Fibroblast of lung (primary cell): ENCODE measurements around the gene RSPO1. TPM values are rescaled to one million over a fixed set of nuclear protein-coding genes. Genes with fewer than 3 reads are reported as not detected.

Source experiments
- DNase-seq, 2 donors: peaks; one replicate each; pipeline versions ENCODE4 v3.0.0 to v3.0.0-alpha.2; 2010; ENCODE audit warnings: low read depth in 2 of 2
- H2AFZ ChIP-seq: 2 replicates; pipeline ENCODE4 v1.5.1; 2012; ENCODE audit warnings: low read length, control low read depth, inconsistent platforms
- H3K27ac ChIP-seq: 2 replicates; pipeline ENCODE4 v1.5.1; 2011; ENCODE audit warnings: low read length, control low read depth; ENCODE audit not compliant: insufficient read depth
- H3K27me3 ChIP-seq: 2 replicates; pipeline ENCODE4 v1.5.1; 2011; ENCODE audit warnings: mild to moderate bottlenecking, low read length; ENCODE audit not compliant: control insufficient read depth, insufficient read depth
- H3K36me3 ChIP-seq: 2 replicates; pipeline ENCODE4 v1.5.1; 2011; ENCODE audit warnings: low read length; ENCODE audit not compliant: control insufficient read depth, insufficient read depth
- H3K4me1 ChIP-seq: 2 replicates; pipeline ENCODE4 v1.5.1; 2011; ENCODE audit warnings: low read length; ENCODE audit not compliant: control insufficient read depth, insufficient read depth; ENCODE audit errors: extremely low read depth
- H3K4me2 ChIP-seq: 2 replicates; pipeline ENCODE4 v1.5.1; 2011; ENCODE audit warnings: low read length, control low read depth; ENCODE audit not compliant: insufficient read depth; ENCODE audit errors: extremely low read depth
- H3K4me3 ChIP-seq, 4 experiments: fragments of 200-600 bp in 1 of 4; sonication (generic) in 1 of 4; replicated peaks in 1 of 4; 2 replicates each; pipeline ENCODE4 v1.5.1; 2011 to 2016; ENCODE audit warnings: low read length in 4 of 4, low read depth in 3 of 4, mild to moderate bottlenecking in 3 of 4, control low read depth in 2 of 4, inconsistent platforms in 1 of 4, mixed read lengths in 1 of 4; ENCODE audit not compliant: insufficient read depth in 1 of 4; ENCODE audit errors: control extremely low read depth in 1 of 4
- H3K79me2 ChIP-seq: 2 replicates; pipeline ENCODE4 v1.5.1; 2012; ENCODE audit warnings: mild to moderate bottlenecking, low read length, inconsistent platforms; ENCODE audit not compliant: control insufficient read depth, insufficient read depth
- H3K9ac ChIP-seq: 2 replicates; pipeline ENCODE4 v1.5.1; 2011; ENCODE audit warnings: mild to moderate bottlenecking, low read length, control low read depth; ENCODE audit not compliant: insufficient read depth
- H3K9me3 ChIP-seq: 2 replicates; pipeline ENCODE4 v1.5.1; 2012; ENCODE audit warnings: low read depth, low read length; ENCODE audit not compliant: control insufficient read depth, insufficient read depth
- H4K20me1 ChIP-seq: 2 replicates; pipeline ENCODE4 v1.5.1; 2011; ENCODE audit warnings: low read length; ENCODE audit not compliant: control insufficient read depth, insufficient read depth; ENCODE audit errors: extremely low read depth
- CTCF ChIP-seq, 2 donors: IDR thresholded peaks in 1 of 2; conservative IDR thresholded peaks in 1 of 2; 1 replicate in 1 of 2; 2 replicates in 1 of 2; pipeline ENCODE4 v1.5.1; 2011 to 2012; ENCODE audit warnings: low read length in 2 of 2, control low read depth in 1 of 2, inconsistent platforms in 1 of 2, low read depth in 1 of 2, mild to moderate bottlenecking in 1 of 2
- EZH2 ChIP-seq: IDR thresholded peaks from 2 replicates; pipeline ENCODE4 v1.5.1; 2012; ENCODE audit warnings: low read length, control low read depth, mild to moderate bottlenecking; ENCODE audit errors: missing control alignments
- polyA plus RNA-seq, 2 donors: library from polyadenylated mRNA; depleted of rRNA in 1 of 2; stranded (reverse) in 1 of 2; unstranded in 1 of 2; fragments of >200 nt; gene quantifications; 2 replicates each; pipeline ENCODE4 v1.2.1, GENCODE V29; 2011 to 2012; ENCODE audit warnings: missing spikeins in 1 of 2
- total RNA-seq: library from RNA; depleted of rRNA; stranded (reverse); fragments of >200 nt; gene quantifications from 2 replicates; pipeline ENCODE4 v1.2.1, GENCODE V29; 2014

RSPO1 gene
- total and polyA plus RNA-seq, 2 donors (not counting 1 experiment from before 2014, with no cell fraction given) = 0.15 to 0.50 TPM

- Histone ChIP-seq H3K79me2 (no peaks in the 10 kb centered on the region), H3K36me3 (no peaks in the 10 kb centered on the region), H3K4me1 (no peaks in the 10 kb centered on the region), H3K27me3 (peaks cover 1% of the 10 kb centered on the region), H4K20me1 (no peaks in the 10 kb centered on the region), H2AFZ (no peak overlapping the region), H3K4me2 (no peak overlapping the region), H3K9me3 (no peaks in the 10 kb centered on the region), H3K27ac (no peak overlapping the region), H3K9ac (no peak overlapping the region), H3K4me3 (no peak overlapping the region)
- no peak for DNase-seq
- no peak for TF ChIP-seq EZH2
- TF ChIP-seq CTCF (conservative IDR thresholded peaks at IDR 0.05 in 1 of 2, IDR thresholded peaks at IDR 0.05 in 1 of 2; ENCODE audit: low read depth in 1 of 2, low read length in 2 of 2) = no peak
Measured at GRCh38 chr1:37661401-37661800, 26.7 kb upstream of the RSPO1 start.

DNA sequence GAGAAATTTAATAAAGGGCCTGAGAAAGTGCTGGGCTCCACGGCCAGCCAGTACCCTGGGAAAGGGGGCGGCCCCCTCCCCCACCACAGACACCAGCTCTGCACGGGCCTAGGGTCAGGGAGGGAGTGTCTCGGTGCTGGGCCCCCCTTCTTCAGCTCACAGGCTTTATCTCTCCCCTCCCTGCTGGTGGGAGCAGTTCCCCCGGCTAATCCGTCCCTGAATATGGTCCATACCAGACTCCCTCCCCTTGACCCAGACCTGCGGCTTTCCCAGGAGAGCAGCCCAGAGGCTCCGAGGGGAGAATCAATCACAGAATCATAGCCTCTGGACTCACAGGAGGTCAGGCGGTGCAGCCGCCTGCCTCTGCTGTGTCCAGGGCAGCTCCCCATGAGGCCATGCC lies 26.0 kb upstream of the RSPO1 start:
- DNase-seq = no peak
- Histone ChIP-seq H3K4me3 (no peak overlapping the region), H3K27ac (no peak overlapping the region), H3K27me3 (no peaks in the 10 kb centered on the region), H4K20me1 (no peaks in the 10 kb centered on the region), H3K4me2 (no peak overlapping the region), H3K4me1 (no peaks in the 10 kb centered on the region), H2AFZ (no peak overlapping the region), H3K36me3 (no peaks in the 10 kb centered on the region), H3K9ac (no peak overlapping the region), H3K79me2 (no peaks in the 10 kb centered on the region), H3K9me3 (no peaks in the 10 kb centered on the region)
- no peak for TF ChIP-seq CTCF (conservative IDR thresholded peaks at IDR 0.05 in 1 of 2, IDR thresholded peaks at IDR 0.05 in 1 of 2; ENCODE audit: low read depth in 1 of 2, low read length in 2 of 2)
- no peak for TF ChIP-seq EZH2

- DNase-seq = no peak
- TF ChIP-seq CTCF (conservative IDR thresholded peaks at IDR 0.05 in 1 of 2, IDR thresholded peaks at IDR 0.05 in 1 of 2; ENCODE audit: low read depth in 1 of 2, low read length in 2 of 2) (no peak), EZH2 (no peak)
Measured at GRCh38 chr1:37658486-37658885, 23.8 kb upstream of the RSPO1 start.

More at GRCh38 chr1:37658486-37658885, 23.8 kb upstream of the RSPO1 start:
- Histone ChIP-seq H3K36me3 (no peaks in the 10 kb centered on the region), H3K27me3 (no peaks in the 10 kb centered on the region), H3K27ac (no peak overlapping the region), H2AFZ (no peak overlapping the region), H3K4me2 (no peak overlapping the region), H3K9me3 (no peaks in the 10 kb centered on the region), H3K9ac (no peak overlapping the region), H3K4me1 (no peaks in the 10 kb centered on the region), H3K79me2 (no peaks in the 10 kb centered on the region), H3K4me3 (no peak overlapping the region), H4K20me1 (no peaks in the 10 kb centered on the region)
